HepG2 (cell line): ENCODE results near the gene SNX10. TPM values are rescaled to one million over a fixed set of nuclear protein-coding genes. Genes with fewer than 3 reads are reported as not detected.

Source experiments
- CBX1 ChIP-seq: IDR thresholded peaks from one replicate; pipeline ENCODE4 v1.6.1; 2016; ENCODE audit warnings: antibody characterized with exemption, low read depth
- FOSL2 ChIP-seq: sonication (generic); formaldehyde crosslinking; IDR thresholded peaks from 2 replicates; pipeline ENCODE4 v1.4.0; 2020; ENCODE audit warnings: missing genetic modification reagents
- GABPB1 ChIP-seq: IDR thresholded peaks from 2 replicates; pipeline ENCODE4 v1.6.1; 2016; ENCODE audit warnings: mild to moderate bottlenecking, missing genetic modification reagents, moderate library complexity, missing compliant biosample characterization
- GMEB1 ChIP-seq: sonication (generic); formaldehyde crosslinking; IDR thresholded peaks from 2 replicates; pipeline ENCODE4 v1.5.1; 2020; ENCODE audit warnings: missing genetic modification reagents, mild to moderate bottlenecking, borderline replicate concordance
- IKZF1 ChIP-seq: fragments of 450-650 bp; IDR thresholded peaks from 2 replicates; pipeline ENCODE4 v1.7.1; 2016
- KMT2A ChIP-seq: sonication (generic); formaldehyde crosslinking; IDR thresholded peaks from 2 replicates; pipeline ENCODE4 v1.4.0; 2020; ENCODE audit warnings: missing genetic modification reagents
- MED1 ChIP-seq: sonication (generic); formaldehyde crosslinking; IDR thresholded peaks from 2 replicates; pipeline ENCODE4 v1.4.0; 2020; ENCODE audit warnings: missing genetic modification reagents
- NFKBIZ ChIP-seq: IDR thresholded peaks from 2 replicates; pipeline ENCODE4 v1.6.1; 2018; ENCODE audit warnings: missing genetic modification reagents, missing compliant biosample characterization
- PATZ1 ChIP-seq: sonication (generic); formaldehyde crosslinking; IDR thresholded peaks from 2 replicates; pipeline ENCODE4 v1.4.0; 2020; ENCODE audit warnings: missing genetic modification reagents
- UBTF ChIP-seq: sonication (generic); formaldehyde crosslinking; IDR thresholded peaks from 2 replicates; pipeline ENCODE4 v1.4.0; 2020; ENCODE audit warnings: mild to moderate bottlenecking, missing genetic modification reagents
- ZBTB7A ChIP-seq: sonication (generic); formaldehyde crosslinking; IDR thresholded peaks from 2 replicates; pipeline ENCODE4 v1.8.0; 2022; ENCODE audit warnings: mild to moderate bottlenecking, missing genetic modification reagents
- ZC3H13 ChIP-seq: sonication (generic); formaldehyde crosslinking; IDR thresholded peaks from 2 replicates; pipeline ENCODE4 v1.8.1; 2023; ENCODE audit warnings: mild to moderate bottlenecking, missing genetic modification reagents, moderate library complexity
- ZMYM4 ChIP-seq: sonication (generic); formaldehyde crosslinking; IDR thresholded peaks from 2 replicates; pipeline ENCODE4 v1.8.1; 2023; ENCODE audit warnings: mild to moderate bottlenecking, missing genetic modification reagents
- ZNF281 ChIP-seq: sonication (generic); formaldehyde crosslinking; IDR thresholded peaks from 2 replicates; pipeline ENCODE4 v1.4.0; 2020; ENCODE audit warnings: missing genetic modification reagents, borderline replicate concordance
- polyA plus RNA-seq, 8 experiments: library from polyadenylated mRNA; depleted of rRNA in 3 of 8; stranded (reverse) in 7 of 8; unstranded in 1 of 8; fragments of >200 nt; fragmentation: Illumina TruSeq in 4 of 8; extraction: Trizol in 4 of 8; gene quantifications; 2 replicates each; pipeline versions ENCODE4 v1.2.1 to v1.2.3, GENCODE V29; 2011 to 2016; ENCODE audit warnings: low read depth in 4 of 8, missing spikeins in 1 of 8, mixed read lengths in 1 of 8; ENCODE audit not compliant: insufficient read depth in 1 of 8
- total RNA-seq, 5 experiments: library from RNA; depleted of rRNA; stranded (reverse); fragments of >200 nt; fragmentation: Illumina TruSeq; extraction: Trizol; gene quantifications; 2 replicates each; pipeline ENCODE4 v1.2.3, GENCODE V29; 2016; ENCODE audit warnings: low read depth in 1 of 5
- TF ChIP-seq, protein P1 (sequence below): sonication (generic); formaldehyde crosslinking; IDR thresholded peaks from 2 replicates; pipeline ENCODE4 v1.4.0; 2020; ENCODE audit warnings: mild to moderate bottlenecking, missing genetic modification reagents
- TF ChIP-seq, protein P2 (sequence below): IDR thresholded peaks from 2 replicates; pipeline ENCODE4 v1.6.1; 2016; ENCODE audit warnings: mild to moderate bottlenecking
- TF ChIP-seq, protein P3 (sequence below): IDR thresholded peaks from 2 replicates; pipeline ENCODE4 v1.6.1; 2016; ENCODE audit warnings: low read depth, borderline replicate concordance

Gene SNX10
- total and polyA plus RNA-seq, 2 of the 13 experiments (the other 11 are each of a cell fraction or from before 2014, with no cell fraction given), result 26.0 to 27.6 TPM

- peak; percentile 39 for TF ChIP-seq FOSL2 (CRISPR knock-in tag)
- peak; percentile 49 for TF ChIP-seq ZMYM4 (CRISPR knock-in tag)
- TF ChIP-seq UBTF, result peak; percentile 58
- TF ChIP-seq, protein P1, sequence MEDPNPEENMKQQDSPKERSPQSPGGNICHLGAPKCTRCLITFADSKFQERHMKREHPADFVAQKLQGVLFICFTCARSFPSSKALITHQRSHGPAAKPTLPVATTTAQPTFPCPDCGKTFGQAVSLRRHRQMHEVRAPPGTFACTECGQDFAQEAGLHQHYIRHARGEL (CRISPR knock-in tag), result no peak
- TF ChIP-seq ZNF281 (CRISPR knock-in tag), result peak; percentile 80; the same call in 1 of the 2 replicates
- TF ChIP-seq MED1 (CRISPR knock-in tag), result peak; percentile 47; the same call in 1 of the 2 replicates
- TF ChIP-seq, protein P2, sequence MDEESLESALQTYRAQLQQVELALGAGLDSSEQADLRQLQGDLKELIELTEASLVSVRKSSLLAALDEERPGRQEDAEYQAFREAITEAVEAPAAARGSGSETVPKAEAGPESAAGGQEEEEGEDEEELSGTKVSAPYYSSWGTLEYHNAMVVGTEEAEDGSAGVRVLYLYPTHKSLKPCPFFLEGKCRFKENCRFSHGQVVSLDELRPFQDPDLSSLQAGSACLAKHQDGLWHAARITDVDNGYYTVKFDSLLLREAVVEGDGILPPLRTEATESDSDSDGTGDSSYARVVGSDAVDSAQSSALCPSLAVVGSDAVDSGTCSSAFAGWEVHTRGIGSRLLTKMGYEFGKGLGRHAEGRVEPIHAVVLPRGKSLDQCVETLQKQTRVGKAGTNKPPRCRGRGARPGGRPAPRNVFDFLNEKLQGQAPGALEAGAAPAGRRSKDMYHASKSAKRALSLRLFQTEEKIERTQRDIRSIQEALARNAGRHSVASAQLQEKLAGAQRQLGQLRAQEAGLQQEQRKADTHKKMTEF (CRISPR knock-in tag), result peak; percentile 53; the same call in 1 of the 2 replicates
- peak; percentile 41 for TF ChIP-seq CBX1
- 0 out of 2 replicates have a peak, but pooled peaks have one; percentile 27 for TF ChIP-seq ZBTB7A (CRISPR knock-in tag)
- TF ChIP-seq GMEB1 (CRISPR knock-in tag), result 0 out of 2 replicates have a peak, but pooled peaks have one; percentile 18
- TF ChIP-seq PATZ1, result peak; percentile 72; the same call in 1 of the 2 replicates
- TF ChIP-seq, protein P3, sequence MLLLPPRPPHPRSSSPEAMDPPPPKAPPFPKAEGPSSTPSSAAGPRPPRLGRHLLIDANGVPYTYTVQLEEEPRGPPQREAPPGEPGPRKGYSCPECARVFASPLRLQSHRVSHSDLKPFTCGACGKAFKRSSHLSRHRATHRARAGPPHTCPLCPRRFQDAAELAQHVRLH (CRISPR knock-in tag), result 0 out of 2 replicates have a peak, but pooled peaks have one; percentile 24
- no peak for TF ChIP-seq KMT2A (CRISPR knock-in tag)
- no peak for TF ChIP-seq IKZF1
- peak; percentile 31 for TF ChIP-seq GABPB1 (CRISPR knock-in tag)
- peak; percentile 47; the same call in 1 of the 2 replicates for TF ChIP-seq NFKBIZ
- 0 out of 2 replicates have a peak, but pooled peaks have one; percentile 13 for TF ChIP-seq ZC3H13
These were observed 1.3 kb downstream of the SNX10 start (continued) for GRCh38 chr7:26292768-26293560.
